CD4-positive, alpha-beta T cell treated with Interleukin-10 for 1 hour (primary cell): ENCODE data around the gene SLC41A2.
A peak's percentile ranks its signal among the peaks of the same experiment; 100 is the strongest.
"Not testable (repeated sequence)": the region's sequence is repeated elsewhere in the genome, so short reads cannot be mapped to it uniquely, and the experiment has no call there.

Experiments
- DNase-seq: peaks from one replicate; pipeline ENCODE4 v3.0.0-alpha.2; 2020

SLC41A2 gene

GRCh38 chr12:104958001-104958804 lies at the start of gene SLC41A2:
Gene SLC41A2 (minus strand): TSS chr12:104958290. CDS start chr12:104928527, 29,763 bp downstream.
- DNase-seq = peak; percentile 84

GRCh38 chr12:105001476-105001875 lies 43.4 kb upstream of the SLC41A2 start:
- DNase-seq = no peak

- DNase-seq = no peak
These were observed 41.2 kb upstream of the SLC41A2 start for GRCh38 chr12:104999347-104999685.

- no peak for DNase-seq
These were observed 40.6 kb upstream of the SLC41A2 start for GRCh38 chr12:104998423-104999346.

GRCh38 chr12:104997541-104997940 lies 39.5 kb upstream of the SLC41A2 start:
- no peak for DNase-seq

- DNase-seq = no peak
These were observed 36.2 kb upstream of the SLC41A2 start for GRCh38 chr12:104994336-104994735.

GRCh38 chr12:104991565-104992128 lies 33.6 kb upstream of the SLC41A2 start:
- DNase-seq = no peak

- DNase-seq = no peak
These were observed 32.9 kb upstream of the SLC41A2 start for GRCh38 chr12:104990950-104991349.

- DNase-seq = peak; percentile 84
These were observed 28.2 kb upstream of the SLC41A2 start, which contains the start of gene NOPCHAP1 for GRCh38 chr12:104986022-104986941. Gene NOPCHAP1 (plus strand): TSS chr12:104986316. CDS start chr12:104986353, 37 bp downstream.

GRCh38 chr12:104985206-104985605 lies 27.1 kb upstream of the SLC41A2 start:
- DNase-seq = no peak

- DNase-seq = not testable (repeated sequence)
These were observed 19.6 kb upstream of the SLC41A2 start for GRCh38 chr12:104977688-104978087.

GRCh38 chr12:104976703-104977102 lies 18.6 kb upstream of the SLC41A2 start:
- DNase-seq = no peak

GRCh38 chr12:104975587-104976343 lies 17.7 kb upstream of the SLC41A2 start:
- DNase-seq = no peak

- DNase-seq = peak; percentile 23
These were observed 16.7 kb upstream of the SLC41A2 start for GRCh38 chr12:104974626-104975290.

GRCh38 chr12:104973250-104973649 lies 15.2 kb upstream of the SLC41A2 start:
- DNase-seq = no peak

- DNase-seq = no peak
These were observed 13.2 kb upstream of the SLC41A2 start for GRCh38 chr12:104971306-104971705.

GRCh38 chr12:104969343-104969742 lies 11.3 kb upstream of the SLC41A2 start:
- DNase-seq = no peak

- DNase-seq = no peak
These were observed 8.6 kb upstream of the SLC41A2 start for GRCh38 chr12:104966677-104967076.

GRCh38 chr12:104964856-104965205 lies 6.7 kb upstream of the SLC41A2 start:
- DNase-seq = no peak

GRCh38 chr12:104964167-104964855 lies 6.2 kb upstream of the SLC41A2 start:
- no peak for DNase-seq
